ENCODE measurements around the gene PRPF19.

PRPF19 gene

GRCh38 chr11:60905551-60906113 lies 753 bp downstream of the PRPF19 start:
- Histone ChIP-seq H4K20me1 (ENCODE audit: low read depth, low read length) (peaks cover 19% of the 10 kb centered on the region), H3F3A (ENCODE audit: insufficient read depth) (no peaks in the 10 kb centered on the region), H3K27me3 (ENCODE audit: low read length) (no peaks in the 10 kb centered on the region), H2AFZ (ENCODE audit: low read depth, low read length, severe bottlenecking) (peak overlapping the region; percentile 53), H3K4me3 (ENCODE audit: insufficient read depth, low read length, poor library complexity, severe bottlenecking) (peak overlapping the region; percentile 89), H3K9me3 (ENCODE audit: insufficient read depth, low read length) (no peaks in the 10 kb centered on the region), H3K4me2 (ENCODE audit: low read depth, low read length, poor library complexity, severe bottlenecking) (peak overlapping the region; percentile 68), H3K79me2 (ENCODE audit: insufficient read depth, low read length) (peaks cover 35% of the 10 kb centered on the region), H3K36me3 (ENCODE audit: low read length) (0 out of 2 replicates have a peak, but pooled peaks cover 11% of the 10 kb centered on the region), H3K9me2 (replicated peaks; ENCODE audit: insufficient read depth, low read length) (no peaks in the 10 kb centered on the region), H3K9ac (ENCODE audit: low read length) (peak overlapping the region; percentile 98), H3K27ac (ENCODE audit: low read depth, low read length) (peak overlapping the region; percentile 82)
- no peak for TF ChIP-seq EZH2phosphoT487 (conservative IDR thresholded peaks at IDR 0.05; ENCODE audit: low read length)

- Histone ChIP-seq H3K79me2 (ENCODE audit: insufficient read depth, low read length) (peaks cover 35% of the 10 kb centered on the region), H4K20me1 (ENCODE audit: low read depth, low read length) (peaks cover 19% of the 10 kb centered on the region), H3K9me2 (replicated peaks; ENCODE audit: insufficient read depth, low read length) (no peaks in the 10 kb centered on the region), H3K9ac (ENCODE audit: low read length) (peak overlapping the region; percentile 98), H3K36me3 (ENCODE audit: low read length) (0 out of 2 replicates have a peak, but pooled peaks cover 11% of the 10 kb centered on the region), H3K4me3 (ENCODE audit: insufficient read depth, low read length, poor library complexity, severe bottlenecking) (peak overlapping the region; percentile 89), H3K9me3 (ENCODE audit: insufficient read depth, low read length) (no peaks in the 10 kb centered on the region), H3F3A (ENCODE audit: insufficient read depth) (peaks cover 5% of the 10 kb centered on the region; the same call in 1 of the 2 replicates), H2AFZ (ENCODE audit: low read depth, low read length, severe bottlenecking) (no peak overlapping the region), H3K27me3 (ENCODE audit: low read length) (no peaks in the 10 kb centered on the region), H3K4me2 (ENCODE audit: low read depth, low read length, poor library complexity, severe bottlenecking) (peak overlapping the region; percentile 68), H3K27ac (ENCODE audit: low read depth, low read length) (no peak overlapping the region)
- TF ChIP-seq EZH2phosphoT487 (conservative IDR thresholded peaks at IDR 0.05; ENCODE audit: low read length): no peak
- TF ChIP-seq CTCF (IDR thresholded peaks at IDR 0.05; ENCODE audit: insufficient read depth, low read length, poor library complexity, severe bottlenecking): no peak
Observed at GRCh38 chr11:60905047-60905446, 1.3 kb downstream of the PRPF19 start.

GRCh38 chr11:60902625-60903024 lies 3.8 kb downstream of the PRPF19 start:
- Histone ChIP-seq H2AFZ (ENCODE audit: low read depth, low read length, severe bottlenecking) (no peak overlapping the region), H3K27ac (ENCODE audit: low read depth, low read length) (no peak overlapping the region), H4K20me1 (ENCODE audit: low read depth, low read length) (peaks cover 19% of the 10 kb centered on the region), H3K4me3 (ENCODE audit: insufficient read depth, low read length, poor library complexity, severe bottlenecking) (no peak overlapping the region), H3K79me2 (ENCODE audit: insufficient read depth, low read length) (peaks cover 35% of the 10 kb centered on the region), H3K36me3 (ENCODE audit: low read length) (peaks cover 27% of the 10 kb centered on the region), H3K9me2 (replicated peaks; ENCODE audit: insufficient read depth, low read length) (no peaks in the 10 kb centered on the region), H3K9ac (ENCODE audit: low read length) (no peak overlapping the region), H3K27me3 (ENCODE audit: low read length) (no peaks in the 10 kb centered on the region), H3F3A (ENCODE audit: insufficient read depth) (peaks cover 9% of the 10 kb centered on the region; the same call in 1 of the 2 replicates), H3K4me2 (ENCODE audit: low read depth, low read length, poor library complexity, severe bottlenecking) (no peak overlapping the region), H3K9me3 (ENCODE audit: insufficient read depth, low read length) (no peaks in the 10 kb centered on the region)
- no peak for TF ChIP-seq CTCF (IDR thresholded peaks at IDR 0.05; ENCODE audit: insufficient read depth, low read length, poor library complexity, severe bottlenecking)
- no peak for TF ChIP-seq EZH2phosphoT487 (conservative IDR thresholded peaks at IDR 0.05; ENCODE audit: low read length)

GRCh38 chr11:60900673-60901404 lies 5.5 kb downstream of the PRPF19 start:
- Histone ChIP-seq H3K9me2 (replicated peaks; ENCODE audit: insufficient read depth, low read length) (no peaks in the 10 kb centered on the region), H3K9ac (ENCODE audit: low read length) (no peak overlapping the region), H2AFZ (ENCODE audit: low read depth, low read length, severe bottlenecking) (no peak overlapping the region), H3K4me3 (ENCODE audit: insufficient read depth, low read length, poor library complexity, severe bottlenecking) (no peak overlapping the region), H3F3A (ENCODE audit: insufficient read depth) (peaks cover 9% of the 10 kb centered on the region; the same call in 1 of the 2 replicates), H3K27me3 (ENCODE audit: low read length) (no peaks in the 10 kb centered on the region), H3K4me2 (ENCODE audit: low read depth, low read length, poor library complexity, severe bottlenecking) (no peak overlapping the region), H3K9me3 (ENCODE audit: insufficient read depth, low read length) (no peaks in the 10 kb centered on the region), H3K36me3 (ENCODE audit: low read length) (peaks cover 42% of the 10 kb centered on the region), H3K79me2 (ENCODE audit: insufficient read depth, low read length) (peaks cover 31% of the 10 kb centered on the region), H3K27ac (ENCODE audit: low read depth, low read length) (no peak overlapping the region), H4K20me1 (ENCODE audit: low read depth, low read length) (peaks cover 19% of the 10 kb centered on the region)
- TF ChIP-seq CTCF (IDR thresholded peaks at IDR 0.05; ENCODE audit: insufficient read depth, low read length, poor library complexity, severe bottlenecking) (no peak), EZH2phosphoT487 (conservative IDR thresholded peaks at IDR 0.05; ENCODE audit: low read length) (no peak)

All from SU-DHL-6 (cell line).